H1 (cell line): ENCODE measurements around the gene CHST11. TPM values are rescaled to one million over a fixed set of nuclear protein-coding genes. Genes with fewer than 3 reads are reported as not detected.

ENCODE experiments used
- CTCF ChIA-PET: fragments of 300-600 bp; sonication (Branson Sonifier 250); formaldehyde crosslinking; loops from one replicate; lab custom pipeline; 2021; ENCODE audit not compliant: partially characterized antibody; lab: Charles Lee
- POLR2A ChIA-PET: fragments of 300-600 bp; sonication (Branson Sonifier 250); formaldehyde crosslinking; loops from one replicate; lab custom pipeline; 2021; ENCODE audit warnings: inconsistent platforms; ENCODE audit not compliant: partially characterized antibody; lab: Charles Lee
- DNase-seq, 2 experiments: peaks; one replicate each; pipeline versions ENCODE4 v3.0.0 to v3.0.0-alpha.2; 2010 to 2022; ENCODE audit warnings: low spot score in 2 of 2, low read depth in 1 of 2, mixed read lengths in 1 of 2
- FAIRE-seq: peaks from 2 replicates; lab custom pipeline; 2011; peaks lifted over from hg19 to GRCh38; lab: Jason Lieb, UNC
- H2AFZ ChIP-seq: 2 replicates; pipeline ENCODE4 v1.8.1; 2012; ENCODE audit warnings: low read length, inconsistent platforms
- H2AK5ac ChIP-seq: 2 replicates; pipeline ENCODE4 v1.6.1; 2013; ENCODE audit warnings: low read depth, low read length
- H2BK120ac ChIP-seq: replicated peaks from 2 replicates; pipeline ENCODE3; 2013; ENCODE audit warnings: low read depth, low read length, inconsistent platforms
- H2BK12ac ChIP-seq: 2 replicates; pipeline ENCODE4 v1.6.1; 2013; ENCODE audit warnings: low read depth, low read length
- H2BK15ac ChIP-seq: 2 replicates; pipeline ENCODE4 v1.6.1; 2013; ENCODE audit warnings: low read length
- H2BK20ac ChIP-seq: 2 replicates; pipeline ENCODE4 v1.6.1; 2013; ENCODE audit warnings: low read length
- H2BK5ac ChIP-seq: 2 replicates; pipeline ENCODE4 v1.6.1; 2013; ENCODE audit warnings: low read depth, low read length
- H3K14ac ChIP-seq: 2 replicates; pipeline ENCODE4 v1.6.1; 2013; ENCODE audit warnings: inconsistent platforms; ENCODE audit not compliant: insufficient read length
- H3K18ac ChIP-seq: 2 replicates; pipeline ENCODE4 v1.6.1; 2013; ENCODE audit warnings: low read length; ENCODE audit errors: extremely low read depth
- H3K23ac ChIP-seq: 2 replicates; pipeline ENCODE4 v1.6.1; 2013; ENCODE audit warnings: inconsistent platforms; ENCODE audit not compliant: insufficient read length
- H3K23me2 ChIP-seq: 2 replicates; pipeline ENCODE4 v1.6.1; 2013; ENCODE audit warnings: low read depth, low read length
- H3K27ac ChIP-seq: 2 replicates; pipeline ENCODE4 v1.6.1; 2011; ENCODE audit warnings: low read depth, low read length, inconsistent platforms
- H3K27me3 ChIP-seq, 4 experiments: replicated peaks in 1 of 4; 1 replicate in 1 of 4; 2 replicates in 3 of 4; pipeline versions ENCODE4 v1.6.1 to v1.8.1; 2011 to 2013; ENCODE audit warnings: low read length in 3 of 4, mild to moderate bottlenecking in 3 of 4, inconsistent platforms in 2 of 4, mixed read lengths in 2 of 4, moderate library complexity in 1 of 4; ENCODE audit not compliant: control insufficient read depth in 3 of 4, insufficient read depth in 3 of 4; ENCODE audit errors: extremely low read depth in 1 of 4
- H3K36me3 ChIP-seq, 4 experiments: 2 replicates each; pipeline versions ENCODE4 v1.6.1 to v1.8.1; 2011 to 2013; ENCODE audit warnings: mild to moderate bottlenecking in 4 of 4, low read length in 3 of 4, moderate library complexity in 2 of 4, control low read depth in 1 of 4, inconsistent platforms in 1 of 4; ENCODE audit not compliant: insufficient read depth in 4 of 4, control insufficient read depth in 2 of 4
- H3K4ac ChIP-seq: replicated peaks from 2 replicates; pipeline ENCODE3; 2013; ENCODE audit warnings: low read length, low read depth, mixed read lengths, inconsistent platforms; ENCODE audit not compliant: insufficient read length
- H3K4me1 ChIP-seq, 4 experiments: replicated peaks in 1 of 4; 1 replicate in 1 of 4; 2 replicates in 3 of 4; pipeline versions ENCODE4 v1.6.1 to v1.8.1; 2011 to 2013; ENCODE audit warnings: low read length in 3 of 4, inconsistent platforms in 2 of 4, mixed read lengths in 1 of 4; ENCODE audit not compliant: insufficient read depth in 4 of 4, control insufficient read depth in 3 of 4
- H3K4me2 ChIP-seq, 2 experiments: 2 replicates each; pipeline versions ENCODE4 v1.6.1 to v1.8.1; 2011 to 2013; ENCODE audit warnings: low read depth in 2 of 2, low read length in 2 of 2, control low read depth in 1 of 2, inconsistent platforms in 1 of 2, mild to moderate bottlenecking in 1 of 2; ENCODE audit not compliant: insufficient read depth in 1 of 2
- H3K4me3 ChIP-seq, 4 experiments: fragments of 200-600, 300-600 bp in 1 of 4; sonication (generic), shearing (Covaris generic), sonication (Bioruptor Twin) in 1 of 4; 2 replicates each; pipeline versions ENCODE4 v1.5.1 to v1.8.1; 2011 to 2016; ENCODE audit warnings: low read length in 4 of 4, low read depth in 3 of 4, control low read depth in 2 of 4, inconsistent platforms in 2 of 4, mild to moderate bottlenecking in 2 of 4, mixed read lengths in 1 of 4, moderate library complexity in 1 of 4; ENCODE audit not compliant: insufficient read depth in 2 of 4; ENCODE audit errors: extremely low read depth in 1 of 4
- H3K56ac ChIP-seq: replicated peaks from 2 replicates; pipeline ENCODE3; 2013; ENCODE audit warnings: low read depth, mild to moderate bottlenecking, mixed read lengths, low read length, inconsistent platforms; ENCODE audit not compliant: insufficient read length
- H3K79me1 ChIP-seq: 2 replicates; pipeline ENCODE4 v1.6.1; 2013; ENCODE audit warnings: low read depth, low read length, control low read depth
- H3K79me2 ChIP-seq, 2 experiments: 2 replicates each; pipeline versions ENCODE4 v1.6.1 to v1.8.1; 2012 to 2013; ENCODE audit warnings: low read length in 2 of 2, mild to moderate bottlenecking in 2 of 2, inconsistent platforms in 1 of 2; ENCODE audit not compliant: insufficient read depth in 2 of 2, control insufficient read depth in 1 of 2
- H3K9ac ChIP-seq, 4 experiments: replicated peaks in 1 of 4; 1 replicate in 1 of 4; 2 replicates in 3 of 4; pipeline versions ENCODE4 v1.6.1 to v1.8.1; 2011 to 2013; ENCODE audit warnings: low read depth in 3 of 4, low read length in 3 of 4, control low read depth in 2 of 4, mild to moderate bottlenecking in 2 of 4, moderate library complexity in 2 of 4, inconsistent platforms in 1 of 4; ENCODE audit errors: extremely low read depth in 1 of 4
- H3K9me3 ChIP-seq, 2 experiments: 2 replicates each; pipeline versions ENCODE4 v1.6.1 to v1.8.1; 2012 to 2013; ENCODE audit warnings: mild to moderate bottlenecking in 2 of 2, moderate library complexity in 2 of 2, control low read depth in 1 of 2, inconsistent platforms in 1 of 2, low read depth in 1 of 2, low read length in 1 of 2, mixed read lengths in 1 of 2; ENCODE audit not compliant: insufficient read depth in 2 of 2
- H4K20me1 ChIP-seq, 2 experiments: replicated peaks in 1 of 2; 2 replicates each; pipeline versions ENCODE3 to v1.8.1; 2011 to 2013; ENCODE audit warnings: inconsistent platforms in 2 of 2, low read length in 2 of 2, mild to moderate bottlenecking in 1 of 2; ENCODE audit not compliant: insufficient read depth in 2 of 2, control insufficient read depth in 1 of 2
- H4K5ac ChIP-seq: 2 replicates; pipeline ENCODE4 v1.6.1; 2013; ENCODE audit warnings: low read length, low read depth, mixed read lengths, inconsistent platforms; ENCODE audit not compliant: insufficient read length
- H4K8ac ChIP-seq: 2 replicates; pipeline ENCODE4 v1.8.0; 2013; ENCODE audit warnings: mild to moderate bottlenecking, moderate library complexity, low read length, inconsistent platforms; ENCODE audit not compliant: insufficient read depth; ENCODE audit errors: extremely low read depth
- H4K91ac ChIP-seq: replicated peaks from 2 replicates; pipeline ENCODE3; 2013; ENCODE audit warnings: low read length, mixed read lengths, inconsistent platforms; ENCODE audit not compliant: insufficient read length
- BACH1 ChIP-seq: IDR thresholded peaks from 2 replicates; pipeline ENCODE4 v1.6.1; 2012; ENCODE audit warnings: low read length, improper control_type of control experiment
- EGR1 ChIP-seq: IDR thresholded peaks from 2 replicates; pipeline ENCODE4 v1.6.1; 2011; ENCODE audit warnings: low read depth, low read length, borderline replicate concordance
- SIN3A ChIP-seq, 2 experiments: IDR thresholded peaks in 1 of 2; conservative IDR thresholded peaks in 1 of 2; 2 replicates each; pipeline ENCODE4 v1.6.1; 2011 to 2012; ENCODE audit warnings: low read length in 2 of 2, improper control_type of control experiment in 1 of 2, low read depth in 1 of 2, mild to moderate bottlenecking in 1 of 2
- SIX5 ChIP-seq: IDR thresholded peaks from 2 replicates; pipeline ENCODE4 v1.6.1; 2011; ENCODE audit warnings: mild to moderate bottlenecking, low read depth, low read length
- SP2 ChIP-seq: IDR thresholded peaks from 2 replicates; pipeline ENCODE4 v1.6.1; 2012; ENCODE audit warnings: mild to moderate bottlenecking, low read length, inconsistent platforms
- SRF ChIP-seq: IDR thresholded peaks from 2 replicates; pipeline ENCODE4 v1.6.1; 2011; ENCODE audit warnings: mild to moderate bottlenecking, low read depth, low read length, moderate library complexity
- TAF1 ChIP-seq: IDR thresholded peaks from 2 replicates; pipeline ENCODE4 v1.6.1; 2011; ENCODE audit warnings: mild to moderate bottlenecking, low read depth, low read length
- TBP ChIP-seq: IDR thresholded peaks from 2 replicates; pipeline ENCODE4 v1.6.1; 2011; ENCODE audit warnings: low read depth, low read length, improper control_type of control experiment
- WGBS, 2 experiments: shearing (Covaris generic) in 1 of 2; methylation state at CpG; one replicate each; pipeline versions ENCODE4 v1.1.6 to v1.1.7; 2013 to 2015; ENCODE audit warnings: low lambda C conversion rate in 2 of 2, mixed read lengths in 2 of 2, inconsistent platforms in 1 of 2, low coverage in 1 of 2, missing lambda C conversion rate in 1 of 2; ENCODE audit not compliant: insufficient replicate concordance in 2 of 2, insufficient coverage in 1 of 2, insufficient read length in 1 of 2; ENCODE audit errors: extremely low coverage in 1 of 2, missing lambda C conversion rate in 1 of 2; 5-methylcytosine and 5-hydroxymethylcytosine counted together
- polyA plus RNA-seq, 7 experiments: library from polyadenylated mRNA; depleted of rRNA in 3 of 7; stranded (reverse) in 5 of 7; unstranded in 2 of 7; fragments of >200 nt in 5 of 7; fragments of 200-250 nt in 2 of 7; gene quantifications; 1 replicate in 5 of 7; 2 replicates in 1 of 7; 4 replicates in 1 of 7; pipeline versions ENCODE4 v1.2.1 to v1.2.3, GENCODE V29; 2011 to 2013; ENCODE audit warnings: missing spikeins in 2 of 7, mixed read lengths in 2 of 7
- total RNA-seq: library from RNA; stranded (reverse); fragmentation: NEBNext Ultra II Directional; extraction: Animal tissue kit (Norgen Biotek cat#: 25700); gene quantifications from 2 replicates; pipeline ENCODE4 v1.2.1, GENCODE V29; 2021
- TF ChIP-seq, protein P1 (sequence below): IDR thresholded peaks from 2 replicates; pipeline ENCODE4 v1.6.1; 2012; ENCODE audit warnings: inconsistent platforms

The CHST11 gene
- total and polyA plus RNA-seq, 2 of the 8 experiments (the other 6 are each of a cell fraction or from before 2014, with no cell fraction given): 14.4 to 20.8 TPM

DNA sequence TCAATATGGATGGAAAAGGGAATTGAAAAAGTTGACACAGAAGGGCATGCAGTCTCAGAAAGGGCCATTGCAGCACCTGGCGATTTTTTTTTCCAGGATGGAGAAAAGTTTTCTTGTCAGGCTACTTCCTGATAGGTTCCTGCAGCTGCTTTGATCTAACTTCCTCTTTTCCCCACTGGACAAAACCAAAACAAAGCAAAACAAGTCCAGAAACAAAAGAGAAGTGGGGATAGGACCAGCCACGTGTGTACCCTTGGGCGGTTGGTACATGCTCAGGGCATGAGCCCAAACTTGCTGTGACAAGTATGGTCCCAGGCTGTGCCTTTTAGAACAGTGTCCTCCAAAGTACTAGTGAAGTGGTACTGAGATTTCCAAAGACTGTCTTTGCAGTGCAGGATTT, 89.8 kb downstream of the CHST11 start:
- no peak overlapping the region for H2AFZ ChIP-seq
- no peak overlapping the region for H3K4me2 ChIP-seq
- H3K23ac ChIP-seq: no peak overlapping the region
- H4K8ac ChIP-seq: no peak overlapping the region
- 87% methylated on average over 3 of the region's 3 CpGs; no CpG with 5 or more reads in 1 of the 2 experiments for WGBS, 2 experiments
- H3K14ac ChIP-seq: no peak overlapping the region
- H2BK120ac ChIP-seq: no peak overlapping the region
- DNase-seq: no peak
- no peak overlapping the region for H2BK12ac ChIP-seq
- peaks cover 0 to 4% (median 0%) of the 10 kb centered on the region in 4 experiments; a peak in 2 of 7 replicates for H3K4me1 ChIP-seq
- H4K20me1 ChIP-seq: peaks cover 0 to 2% of the 10 kb centered on the region in 2 experiments
- no peak overlapping the region for H3K18ac ChIP-seq
- H3K79me1 ChIP-seq: no peaks in the 10 kb centered on the region
- no peak overlapping the region for H2BK5ac ChIP-seq
- H2BK15ac ChIP-seq: no peak overlapping the region
- no peak overlapping the region for H3K27ac ChIP-seq
- no peak overlapping the region for H3K4ac ChIP-seq
- TF ChIP-seq TAF1 (no peak), SP2 (no peak), SIN3A (conservative IDR thresholded peaks at IDR 0.05 in 1 of 2, IDR thresholded peaks at IDR 0.05 in 1 of 2; ENCODE audit: low read depth in 1 of 2, low read length in 2 of 2) (no peak), BACH1 (no peak), EGR1 (no peak), SRF (no peak), TBP (no peak), SIX5 (no peak)
- TF ChIP-seq, protein P1, sequence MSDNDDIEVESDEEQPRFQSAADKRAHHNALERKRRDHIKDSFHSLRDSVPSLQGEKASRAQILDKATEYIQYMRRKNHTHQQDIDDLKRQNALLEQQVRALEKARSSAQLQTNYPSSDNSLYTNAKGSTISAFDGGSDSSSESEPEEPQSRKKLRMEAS: no peak
- H4K5ac ChIP-seq: no peak overlapping the region
- no peak overlapping the region for H2AK5ac ChIP-seq
- no peak overlapping the region for H3K56ac ChIP-seq
- no peaks in the 10 kb centered on the region for H3K27me3 ChIP-seq
- H3K4me3 ChIP-seq: no peak overlapping the region
- ChIA-PET CTCF (interaction anchor here (1.0 kb wide), 1 partner anchor 18 kb away, joined by 3 read pairs; no protein-coding TSS in a partner anchor), POLR2A (no interaction called here)
- H3K36me3 ChIP-seq: no peaks in the 10 kb centered on the region
- no peaks in the 10 kb centered on the region for H3K79me2 ChIP-seq
- H3K9me3 ChIP-seq: no peaks in the 10 kb centered on the region
- H2BK20ac ChIP-seq: no peak overlapping the region
- no peak overlapping the region for H3K9ac ChIP-seq
- no peaks in the 10 kb centered on the region for H3K23me2 ChIP-seq
- no peak overlapping the region for H4K91ac ChIP-seq
- FAIRE-seq: no peak
